CD4-positive, alpha-beta T cell treated with Interleukin-17A for 4 hours (primary cell): Measurements from ENCODE around the gene RPUSD1.
A peak's percentile ranks its signal among the peaks of the same experiment; 100 is the strongest.

Source experiments
- DNase-seq: peaks from one replicate; pipeline ENCODE4 v3.0.0-alpha.2; 2020; ENCODE audit warnings: mixed read lengths

The RPUSD1 gene

GRCh38 chr16:798666-799065, 10.5 kb upstream of the RPUSD1 start:
- DNase-seq, result no peak

- DNase-seq, result no peak
Measured at GRCh38 chr16:797686-798085, 9.5 kb upstream of the RPUSD1 start.

GRCh38 chr16:797120-797420, 8.9 kb upstream of the RPUSD1 start:
- no peak for DNase-seq

GRCh38 chr16:796296-797119, 8.3 kb upstream of the RPUSD1 start:
- DNase-seq, result no peak

DNA sequence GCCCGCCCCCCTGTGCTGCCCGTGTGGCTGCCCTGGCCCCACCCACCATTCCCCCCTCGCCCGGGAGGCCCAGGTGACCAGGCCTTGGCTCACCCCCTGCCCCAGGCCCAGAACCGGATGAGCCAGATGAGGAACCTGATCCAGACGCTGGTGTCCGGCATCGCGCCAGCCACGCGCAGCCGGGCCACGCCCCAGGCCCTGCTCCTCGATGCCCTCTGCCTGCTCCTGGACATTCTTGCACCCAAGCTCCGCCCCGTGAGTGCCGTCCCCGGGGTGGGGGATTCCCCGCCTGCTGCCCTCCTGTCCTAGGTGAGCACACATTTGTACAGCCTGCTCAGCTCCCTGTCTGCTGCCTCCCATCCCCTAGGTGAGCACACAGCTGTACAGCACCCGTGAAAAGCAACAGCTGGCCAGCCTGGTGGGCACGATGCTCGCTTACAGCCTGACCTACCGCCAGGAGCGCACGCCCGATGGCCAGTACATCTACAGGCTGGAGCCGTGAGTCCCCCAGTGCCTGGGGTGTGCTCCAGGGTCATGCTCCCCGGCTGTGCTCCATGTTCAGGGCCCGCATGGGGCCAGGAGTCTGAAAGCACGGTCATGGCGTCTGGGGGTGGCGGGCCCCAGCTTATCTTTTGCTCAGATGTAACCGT, 7.5 kb upstream of the RPUSD1 start:
- DNase-seq, result no peak

DNA sequence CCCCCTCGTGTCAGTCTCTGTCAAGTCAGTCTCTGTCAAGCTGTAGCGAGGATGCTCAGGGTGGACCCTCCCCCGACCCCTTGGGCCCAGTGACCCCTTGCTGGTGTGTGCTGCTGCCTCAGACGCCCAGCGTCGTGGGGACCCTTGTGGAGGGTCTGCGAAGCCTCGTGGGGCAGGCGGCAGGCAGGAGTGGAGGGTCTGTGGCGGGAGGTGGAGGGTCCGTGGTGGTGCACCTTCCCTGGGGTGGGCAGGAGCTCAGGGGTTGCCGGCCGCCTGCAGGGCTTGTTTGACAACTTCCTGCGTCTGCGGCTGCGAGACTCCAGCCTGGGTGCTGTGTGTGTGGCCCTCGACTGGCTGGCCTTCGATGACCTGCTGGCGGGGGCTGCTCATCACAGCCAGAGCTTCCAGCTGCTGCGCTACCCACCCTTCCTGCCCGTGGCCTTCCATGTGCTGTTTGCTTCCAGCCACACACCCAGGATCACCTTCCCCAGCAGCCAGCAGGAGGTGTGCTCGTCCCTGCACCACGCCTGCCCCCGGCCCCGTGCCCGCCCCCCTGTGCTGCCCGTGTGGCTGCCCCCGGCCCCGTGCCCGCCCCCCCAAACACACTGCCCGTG, 6.8 kb upstream of the RPUSD1 start:
- DNase-seq, result no peak

DNA sequence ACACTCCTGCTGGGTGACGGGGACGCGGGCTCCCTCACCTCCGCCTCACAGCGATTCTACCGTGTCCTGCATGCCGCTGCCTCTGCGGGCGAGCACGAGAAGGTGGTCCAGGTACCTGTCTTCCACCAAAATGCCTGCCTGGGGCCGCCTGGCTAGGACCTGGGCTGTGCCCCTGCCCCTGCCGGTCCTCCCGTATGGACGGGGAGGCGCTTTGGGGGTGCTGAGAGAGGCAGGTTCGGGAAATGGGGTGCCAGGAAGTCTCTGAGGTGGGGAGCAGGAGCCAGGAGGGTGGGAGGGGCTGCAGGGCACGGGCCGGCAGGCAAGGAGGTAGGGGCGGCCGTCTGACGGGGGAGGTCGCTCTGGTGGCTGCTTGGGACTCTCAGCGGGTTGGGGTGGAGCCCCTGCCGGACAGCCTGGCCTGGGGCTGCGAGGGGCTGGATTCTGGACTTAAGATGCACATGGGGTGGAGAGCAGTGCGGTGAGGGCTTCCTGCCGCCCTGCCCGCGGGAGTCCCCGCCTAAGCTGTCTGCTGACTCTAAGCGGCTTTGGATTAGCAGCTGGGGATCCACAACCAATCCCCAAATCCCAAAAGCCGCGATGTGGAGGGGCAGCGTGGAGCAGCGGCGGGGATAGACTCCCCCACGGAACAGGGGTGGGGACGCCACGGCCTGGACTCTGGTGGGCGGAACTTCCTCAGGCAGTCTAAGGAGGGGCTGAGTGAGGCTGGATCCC, 6.1 kb upstream of the RPUSD1 start:
- DNase-seq, result no peak

GRCh38 chr16:793414-793813, 5.2 kb upstream of the RPUSD1 start:
- DNase-seq, result no peak

- no peak for DNase-seq
Measured at GRCh38 chr16:792221-792995, 4.2 kb upstream of the RPUSD1 start.

GRCh38 chr16:791131-791530, 3.0 kb upstream of the RPUSD1 start:
- no peak for DNase-seq

GRCh38 chr16:790086-790485, 1.9 kb upstream of the RPUSD1 start:
- DNase-seq, result no peak

- DNase-seq, result no peak
Measured at GRCh38 chr16:789191-789850, 1.1 kb upstream of the RPUSD1 start.

- peak; percentile 96 for DNase-seq
Measured at GRCh38 chr16:788399-789126, 382 bp upstream of the RPUSD1 start, which contains the start of gene CHTF18. Gene CHTF18, plus strand, starts transcription at chr16:788620. Its CDS starts 65 bp downstream, at chr16:788685.

GRCh38 chr16:787321-787966, 737 bp downstream of the RPUSD1 start:
- DNase-seq, result no peak

GRCh38 chr16:785563-786535, 2.3 kb downstream of the RPUSD1 start:
- peak; percentile 86 for DNase-seq

GRCh38 chr16:784431-784830, 3.8 kb downstream of the RPUSD1 start:
- DNase-seq, result no peak

- no peak for DNase-seq
Measured at GRCh38 chr16:783404-784161, 4.6 kb downstream of the RPUSD1 start.

DNA sequence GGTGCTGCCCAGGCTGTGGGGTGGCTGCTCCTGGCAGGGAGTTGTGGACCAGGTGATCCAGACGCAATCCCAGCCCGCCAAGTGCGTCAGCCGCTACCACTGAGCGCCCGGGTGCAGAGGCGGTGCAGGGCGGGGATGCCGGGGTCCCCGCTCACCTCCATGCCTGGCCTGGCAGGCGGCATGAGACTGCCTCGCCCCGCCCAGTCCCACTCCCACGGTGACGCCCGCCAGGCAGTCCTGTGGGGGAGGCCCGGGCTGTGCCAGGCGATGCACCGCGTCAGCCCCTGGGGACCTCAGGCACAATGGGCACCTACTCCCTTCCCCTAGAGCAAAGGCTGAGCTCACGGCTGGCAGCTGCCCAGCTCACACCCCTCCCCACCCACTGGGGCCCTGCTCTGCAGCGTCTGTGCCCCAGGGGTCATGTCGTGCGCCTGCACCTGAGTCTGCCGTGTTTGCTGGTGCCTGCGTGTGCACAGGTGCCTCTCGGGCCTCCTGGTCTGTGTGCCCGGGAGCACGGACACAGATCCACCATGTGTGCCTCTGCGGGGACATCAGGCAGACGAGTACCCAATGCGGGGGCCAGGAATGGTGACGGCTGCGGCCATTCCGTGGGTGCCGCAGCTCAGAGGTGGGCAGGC, 5.3 kb downstream of the RPUSD1 start:
- no peak for DNase-seq
